WTC11 (cell line): ENCODE measurements around the gene LCNL1. TPM values are rescaled to one million over a fixed set of nuclear protein-coding genes. Genes with fewer than 3 reads are reported as not detected.

ENCODE experiments used
- ATAC-seq: fragments of 200-7000 bp; cut with Tn5 transposase; 2 replicates; pipeline ENCODE4 v1.10.0; 2021; ENCODE audit warnings: mild to moderate bottlenecking, moderate library complexity
- CTCF ChIA-PET: fragments of 300-600 bp; sonication (Branson Sonifier 250); formaldehyde crosslinking; loops from one replicate; lab custom pipeline; 2021; ENCODE audit warnings: antibody characterized with exemption; lab: Charles Lee
- POLR2A ChIA-PET: fragments of 350-600 bp; sonication (Branson Sonifier 250); formaldehyde crosslinking; loops from one replicate; lab custom pipeline; 2021; ENCODE audit warnings: antibody characterized with exemption; lab: Charles Lee
- DNase-seq: peaks from one replicate; pipeline ENCODE4 v3.0.0; 2021; ENCODE audit warnings: low spot score
- H3K27ac Mint-ChIP-seq: 2 replicates; pipeline ENCODE4 v1.8.0; 2021; ENCODE audit warnings: mixed read lengths
- H3K27me3 Mint-ChIP-seq: 2 replicates; pipeline ENCODE4 v1.8.0; 2021; ENCODE audit warnings: low read depth, mild to moderate bottlenecking, moderate library complexity, mixed read lengths
- H3K36me3 Mint-ChIP-seq: 2 replicates; pipeline ENCODE4 v1.8.0; 2021; ENCODE audit warnings: mixed read lengths
- H3K4me1 Mint-ChIP-seq: 2 replicates; pipeline ENCODE4 v1.8.0; 2022; ENCODE audit warnings: mixed read lengths
- H3K4me3 Mint-ChIP-seq: 2 replicates; pipeline ENCODE4 v1.8.0; 2021; ENCODE audit warnings: mild to moderate bottlenecking, moderate library complexity, mixed read lengths
- H3K9me3 Mint-ChIP-seq: 2 replicates; pipeline ENCODE4 v1.8.0; 2021; ENCODE audit warnings: mixed read lengths
- ATF1 ChIP-seq: sonication (generic); formaldehyde crosslinking; IDR thresholded peaks from 2 replicates; pipeline ENCODE4 v1.8.1; 2023; ENCODE audit warnings: mild to moderate bottlenecking, moderate library complexity, missing genetic modification reagents
- EMX1 ChIP-seq: fragments of 250-450 bp; sonication (Bioruptor Pico); IDR thresholded peaks from 2 replicates; pipeline ENCODE4 v1.8.0; 2021; ENCODE audit warnings: mild to moderate bottlenecking
- FOXJ3 ChIP-seq: sonication (generic); formaldehyde crosslinking; IDR thresholded peaks from 2 replicates; pipeline ENCODE4 v1.9.0; 2021; ENCODE audit warnings: missing genetic modification reagents, mild to moderate bottlenecking, borderline replicate concordance
- HMGA2 ChIP-seq: fragments of 250-450 bp; sonication (Bioruptor Pico); IDR thresholded peaks from 2 replicates; pipeline ENCODE4 v1.4.0; 2021; ENCODE audit warnings: mild to moderate bottlenecking, moderate library complexity
- NR1H2 ChIP-seq: sonication (generic); formaldehyde crosslinking; IDR thresholded peaks from 2 replicates; pipeline ENCODE4 v1.9.0; 2021; ENCODE audit warnings: mild to moderate bottlenecking, moderate library complexity, missing genetic modification reagents
- PRRX2 ChIP-seq: fragments of 250-450 bp; sonication (Bioruptor Pico); IDR thresholded peaks from 2 replicates; pipeline ENCODE4 v1.8.0; 2021; ENCODE audit warnings: mild to moderate bottlenecking
- SMAD4 ChIP-seq: sonication (generic); formaldehyde crosslinking; IDR thresholded peaks from 2 replicates; pipeline ENCODE4 v1.8.0; 2022; ENCODE audit warnings: mild to moderate bottlenecking, missing genetic modification reagents
- ZNF232 ChIP-seq: sonication (generic); formaldehyde crosslinking; IDR thresholded peaks from 2 replicates; pipeline ENCODE4 v1.8.0; 2022; ENCODE audit warnings: mild to moderate bottlenecking, missing genetic modification reagents
- ZNF281 ChIP-seq: sonication (generic); formaldehyde crosslinking; IDR thresholded peaks from 2 replicates; pipeline ENCODE4 v1.8.0; 2023; ENCODE audit warnings: mild to moderate bottlenecking, missing genetic modification reagents
- ZNF423 ChIP-seq: fragments of 250-450 bp; sonication (Bioruptor Pico); IDR thresholded peaks from 2 replicates; pipeline ENCODE4 v2.1.2; 2022; ENCODE audit warnings: mild to moderate bottlenecking, moderate library complexity
- ZNF425 ChIP-seq: fragments of 250-450 bp; sonication (Bioruptor Pico); conservative IDR thresholded peaks from 2 replicates; pipeline ENCODE4 v1.9.0; 2021; ENCODE audit warnings: mild to moderate bottlenecking
- ZNF512 ChIP-seq: sonication (generic); formaldehyde crosslinking; IDR thresholded peaks from 2 replicates; pipeline ENCODE4 v1.8.1; 2022; ENCODE audit warnings: missing genetic modification reagents, borderline replicate concordance
- total RNA-seq: library from RNA; stranded (reverse); gene quantifications from 3 replicates; pipeline ENCODE4 v1.2.3, GENCODE V29; 2021
- TF ChIP-seq, protein P1 (sequence below): fragments of 250-450 bp; sonication (Bioruptor Pico); IDR thresholded peaks from 2 replicates; pipeline ENCODE4 v2.1.2; 2022; ENCODE audit warnings: mild to moderate bottlenecking, moderate library complexity
- TF ChIP-seq, protein P2 (sequence below): fragments of 250-450 bp; sonication (Bioruptor Pico); IDR thresholded peaks from 2 replicates; pipeline ENCODE4 v1.9.0; 2021; ENCODE audit warnings: moderate library complexity, mild to moderate bottlenecking, inconsistent platforms, borderline replicate concordance
- TF ChIP-seq, protein P3 (sequence below): sonication (generic); formaldehyde crosslinking; IDR thresholded peaks from 2 replicates; pipeline ENCODE4 v1.8.1; 2022; ENCODE audit warnings: low read depth, missing genetic modification reagents, borderline replicate concordance

Gene LCNL1
- total RNA-seq, 1 experiment from 2014 or later, result 0.50 TPM

DNA sequence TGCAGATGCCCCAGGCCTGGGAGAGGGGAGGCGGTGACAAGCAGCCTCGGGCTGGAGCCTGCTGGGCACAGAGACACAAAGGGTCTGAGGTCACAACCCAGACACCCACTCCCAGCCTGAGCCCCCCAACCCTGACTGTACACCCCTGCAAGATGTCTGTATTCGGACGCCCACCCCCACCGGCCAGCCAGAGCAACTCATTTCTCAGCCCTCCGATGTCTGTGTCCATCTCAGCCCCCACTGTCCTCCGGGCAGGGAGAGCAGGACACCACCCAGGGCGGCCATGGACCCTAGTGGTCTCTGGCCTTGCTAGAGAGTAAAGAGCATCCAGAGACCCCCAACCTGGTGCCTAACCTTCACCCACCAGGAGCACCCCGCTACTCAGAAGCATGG lies 26.9 kb upstream of the LCNL1 start (continued):
- TF ChIP-seq ATF1 (CRISPR knock-in tag) (no peak), PRRX2 (no peak), HMGA2 (CRISPR knock-in tag) (no peak), ZNF281 (CRISPR knock-in tag) (no peak), FOXJ3 (CRISPR knock-in tag) (no peak), ZNF512 (CRISPR knock-in tag) (no peak), ZNF423 (CRISPR knock-in tag) (no peak), NR1H2 (CRISPR knock-in tag) (no peak), EMX1 (no peak)
- TF ChIP-seq, protein P1, sequence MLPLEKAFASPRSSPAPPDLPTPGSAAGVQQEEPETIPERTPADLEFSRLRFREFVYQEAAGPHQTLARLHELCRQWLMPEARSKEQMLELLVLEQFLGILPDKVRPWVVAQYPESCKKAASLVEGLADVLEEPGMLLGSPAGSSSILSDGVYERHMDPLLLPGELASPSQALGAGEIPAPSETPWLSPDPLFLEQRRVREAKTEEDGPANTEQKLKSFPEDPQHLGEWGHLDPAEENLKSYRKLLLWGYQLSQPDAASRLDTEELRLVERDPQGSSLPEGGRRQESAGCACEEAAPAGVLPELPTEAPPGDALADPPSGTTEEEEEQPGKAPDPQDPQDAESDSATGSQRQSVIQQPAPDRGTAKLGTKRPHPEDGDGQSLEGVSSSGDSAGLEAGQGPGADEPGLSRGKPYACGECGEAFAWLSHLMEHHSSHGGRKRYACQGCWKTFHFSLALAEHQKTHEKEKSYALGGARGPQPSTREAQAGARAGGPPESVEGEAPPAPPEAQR (CRISPR knock-in tag), result no peak
- TF ChIP-seq, protein P2, sequence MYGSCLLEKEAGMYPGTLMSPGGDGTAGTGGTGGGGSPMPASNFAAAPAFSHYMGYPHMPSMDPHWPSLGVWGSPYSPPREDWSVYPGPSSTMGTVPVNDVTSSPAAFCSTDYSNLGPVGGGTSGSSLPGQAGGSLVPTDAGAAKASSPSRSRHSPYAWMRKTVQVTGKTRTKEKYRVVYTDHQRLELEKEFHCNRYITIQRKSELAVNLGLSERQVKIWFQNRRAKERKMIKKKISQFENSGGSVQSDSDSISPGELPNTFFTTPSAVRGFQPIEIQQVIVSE, result no peak

GRCh38 chr9:136956604-136957003 lies 26.2 kb upstream of the LCNL1 start:
- no peaks in the 10 kb centered on the region for H3K4me1 Mint-ChIP-seq
- TF ChIP-seq ZNF232 (CRISPR knock-in tag) (no peak), ZNF425 (no peak), SMAD4 (CRISPR knock-in tag) (no peak), NR1H2 (CRISPR knock-in tag) (no peak)
- TF ChIP-seq, protein P3, sequence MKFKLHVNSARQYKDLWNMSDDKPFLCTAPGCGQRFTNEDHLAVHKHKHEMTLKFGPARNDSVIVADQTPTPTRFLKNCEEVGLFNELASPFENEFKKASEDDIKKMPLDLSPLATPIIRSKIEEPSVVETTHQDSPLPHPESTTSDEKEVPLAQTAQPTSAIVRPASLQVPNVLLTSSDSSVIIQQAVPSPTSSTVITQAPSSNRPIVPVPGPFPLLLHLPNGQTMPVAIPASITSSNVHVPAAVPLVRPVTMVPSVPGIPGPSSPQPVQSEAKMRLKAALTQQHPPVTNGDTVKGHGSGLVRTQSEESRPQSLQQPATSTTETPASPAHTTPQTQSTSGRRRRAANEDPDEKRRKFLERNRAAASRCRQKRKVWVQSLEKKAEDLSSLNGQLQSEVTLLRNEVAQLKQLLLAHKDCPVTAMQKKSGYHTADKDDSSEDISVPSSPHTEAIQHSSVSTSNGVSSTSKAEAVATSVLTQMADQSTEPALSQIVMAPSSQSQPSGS, result no peak
- H3K27ac Mint-ChIP-seq, result no peak overlapping the region

More at GRCh38 chr9:136956604-136957003, 26.2 kb upstream of the LCNL1 start:
- Mint-ChIP-seq H3K36me3 (no peaks in the 10 kb centered on the region), H3K4me3 (no peak overlapping the region), H3K9me3 (peaks cover 9% of the 10 kb centered on the region), H3K27me3 (no peaks in the 10 kb centered on the region)
- CTCF ChIA-PET, result no interaction called here
- ATAC-seq, result no peak
- no peak for DNase-seq
- POLR2A ChIA-PET, result no interaction called here
